Mesenchymal stem cell (in vitro differentiated cells and primary cell): ENCODE results near the gene MRPL52.
"Not testable (repeated sequence)": the region's sequence is repeated elsewhere in the genome, so short reads cannot be mapped to it uniquely, and the experiment has no call there.

Experiments used
- DNase-seq: peaks from one replicate; pipeline ENCODE4 v3.0.0-alpha.2; 2013
- H2AFZ ChIP-seq: one replicate; pipeline ENCODE4 v1.6.1; 2013; ENCODE audit warnings: low read depth, mild to moderate bottlenecking, control low read depth, inconsistent platforms, low read length, moderate library complexity
- H2AK5ac ChIP-seq: 2 replicates; pipeline ENCODE4 v1.6.1; 2013; ENCODE audit warnings: low read length, moderate library complexity, mild to moderate bottlenecking, inconsistent platforms; ENCODE audit not compliant: severe bottlenecking
- H2BK120ac ChIP-seq: one replicate; pipeline ENCODE4 v1.6.1; 2013; ENCODE audit warnings: low read depth, mild to moderate bottlenecking, inconsistent platforms, low read length, moderate library complexity
- H2BK12ac ChIP-seq, 2 experiments: one replicate each; pipeline ENCODE4 v1.6.1; 2013; ENCODE audit warnings: inconsistent platforms in 2 of 2, low read length in 2 of 2, mild to moderate bottlenecking in 2 of 2, moderate library complexity in 2 of 2, control low read depth in 1 of 2
- H2BK15ac ChIP-seq: one replicate; pipeline ENCODE4 v1.6.1; 2013; ENCODE audit warnings: mild to moderate bottlenecking, low read depth, inconsistent platforms; ENCODE audit not compliant: poor library complexity, severe bottlenecking
- H2BK5ac ChIP-seq: 2 replicates; pipeline ENCODE4 v1.6.1; 2013; ENCODE audit warnings: low read depth, mild to moderate bottlenecking, low read length, control low read depth, inconsistent platforms; ENCODE audit not compliant: poor library complexity, severe bottlenecking
- H3K14ac ChIP-seq, 2 experiments: one replicate each; pipeline ENCODE4 v1.6.1; 2013; ENCODE audit warnings: inconsistent platforms in 2 of 2, low read length in 2 of 2, control low read depth in 1 of 2, mild to moderate bottlenecking in 1 of 2, moderate library complexity in 1 of 2
- H3K18ac ChIP-seq, 2 experiments: one replicate each; pipeline ENCODE4 v1.6.1; 2013; ENCODE audit warnings: inconsistent platforms in 2 of 2, low read length in 2 of 2, control low read depth in 1 of 2, low read depth in 1 of 2, mild to moderate bottlenecking in 1 of 2
- H3K23ac ChIP-seq, 2 experiments: one replicate each; pipeline ENCODE4 v1.6.1; 2013; ENCODE audit warnings: inconsistent platforms in 2 of 2, low read length in 2 of 2, mild to moderate bottlenecking in 2 of 2, moderate library complexity in 2 of 2, control low read depth in 1 of 2
- H3K27ac ChIP-seq: 2 replicates; pipeline ENCODE4 v1.5.1; 2013; ENCODE audit warnings: mild to moderate bottlenecking, moderate library complexity, low read length, control low read depth, inconsistent platforms; ENCODE audit not compliant: poor library complexity, severe bottlenecking
- H3K27me3 ChIP-seq, 2 experiments: 2 replicates each; pipeline versions ENCODE4 v1.6.1 to v1.7.0; 2013; ENCODE audit warnings: low read length in 2 of 2, mild to moderate bottlenecking in 2 of 2, moderate library complexity in 2 of 2, control low read depth in 1 of 2, inconsistent platforms in 1 of 2; ENCODE audit not compliant: control insufficient read depth in 1 of 2, insufficient read depth in 1 of 2
- H3K36me3 ChIP-seq, 2 experiments: 2 replicates each; pipeline versions ENCODE4 v1.6.1 to v1.7.0; 2013; ENCODE audit warnings: low read length in 2 of 2, control low read depth in 1 of 2, inconsistent platforms in 1 of 2, low read depth in 1 of 2, mild to moderate bottlenecking in 1 of 2; ENCODE audit not compliant: insufficient read depth in 2 of 2, control insufficient read depth in 1 of 2
- H3K4ac ChIP-seq, 2 experiments: one replicate each; pipeline ENCODE4 v1.6.1; 2013; ENCODE audit warnings: inconsistent platforms in 2 of 2, low read length in 2 of 2, mild to moderate bottlenecking in 2 of 2, moderate library complexity in 2 of 2, control low read depth in 1 of 2, low read depth in 1 of 2
- H3K4me1 ChIP-seq: 2 replicates; pipeline ENCODE4 v1.6.1; 2013; ENCODE audit warnings: low read depth, low read length, control low read depth; ENCODE audit not compliant: control insufficient read depth, insufficient read depth
- H3K4me2 ChIP-seq: 2 replicates; pipeline ENCODE4 v1.6.1; 2013; ENCODE audit warnings: low read length, mild to moderate bottlenecking, inconsistent platforms; ENCODE audit not compliant: poor library complexity, severe bottlenecking
- H3K4me3 ChIP-seq, 2 experiments: 2 replicates each; pipeline versions ENCODE4 v1.5.1 to v1.7.0; 2013; ENCODE audit warnings: low read length in 2 of 2, mild to moderate bottlenecking in 2 of 2, control low read depth in 1 of 2, low read depth in 1 of 2; ENCODE audit not compliant: insufficient read depth in 1 of 2
- H3K79me1 ChIP-seq: replicated peaks from 2 replicates; pipeline ENCODE4 v1.6.1; 2013; ENCODE audit warnings: mild to moderate bottlenecking, control low read depth, low read length, inconsistent platforms; ENCODE audit not compliant: poor library complexity, severe bottlenecking
- H3K9ac ChIP-seq: 2 replicates; pipeline ENCODE4 v1.7.0; 2013; ENCODE audit warnings: mild to moderate bottlenecking, low read length, moderate library complexity
- H3K9me3 ChIP-seq: 2 replicates; pipeline ENCODE4 v1.7.0; 2013; ENCODE audit warnings: mild to moderate bottlenecking, low read length; ENCODE audit not compliant: control insufficient read depth
- H4K8ac ChIP-seq: one replicate; pipeline ENCODE4 v1.6.1; 2013; ENCODE audit warnings: inconsistent platforms, mild to moderate bottlenecking, low read length, moderate library complexity
- H4K91ac ChIP-seq: one replicate; pipeline ENCODE4 v1.6.1; 2013; ENCODE audit warnings: mild to moderate bottlenecking, low read length, inconsistent platforms
- WGBS: methylation state at CpG from one replicate; pipeline ENCODE4 v1.1.7; 2013; ENCODE audit warnings: mixed read lengths; 5-methylcytosine and 5-hydroxymethylcytosine counted together

MRPL52 gene

GRCh38 chr14:22824711-22825359 is 4.9 kb upstream of the MRPL52 start:
- peak; percentile 87 for DNase-seq
- peak overlapping the region in 1 of 2 experiments; percentile 67 for H3K18ac ChIP-seq
- H2BK120ac ChIP-seq, result no peak overlapping the region
- no peak overlapping the region for H2BK5ac ChIP-seq
- peak overlapping the region; percentile 100 for H2BK15ac ChIP-seq
- 58% methylated on average over 7 of the region's 8 CpGs for WGBS
- peak overlapping the region in 1 of 2 experiments; percentile 36 for H3K4me3 ChIP-seq
- H3K4me1 ChIP-seq, result peaks cover 24% of the 10 kb centered on the region
- H2AFZ ChIP-seq, result peak overlapping the region; percentile 57
- no peaks in the 10 kb centered on the region for H3K27me3 ChIP-seq
- peak overlapping the region; percentile 84 for H3K9ac ChIP-seq
- no peaks in the 10 kb centered on the region for H3K9me3 ChIP-seq
- no peak overlapping the region for H3K14ac ChIP-seq
- peak overlapping the region; percentile 41 to 78 for H3K4ac ChIP-seq
- no peak overlapping the region for H3K4me2 ChIP-seq
- H2AK5ac ChIP-seq, result no peak overlapping the region
- no peak overlapping the region for H3K23ac ChIP-seq
- no peaks in the 10 kb centered on the region for H3K36me3 ChIP-seq
- H3K79me1 ChIP-seq, result no peaks in the 10 kb centered on the region
- H4K8ac ChIP-seq, result peak overlapping the region; percentile 81
- H3K27ac ChIP-seq, result peak overlapping the region; percentile 72
- H4K91ac ChIP-seq, result no peak overlapping the region
- H2BK12ac ChIP-seq, result peak overlapping the region in 1 of 2 experiments; percentile 84

GRCh38 chr14:22829076-22829660 is 519 bp upstream of the MRPL52 start:
- H3K14ac ChIP-seq, H3K79me1 ChIP-seq, DNase-seq, H4K91ac ChIP-seq, H2BK5ac ChIP-seq, H3K9me3 ChIP-seq, H3K23ac ChIP-seq, H3K27me3 ChIP-seq, H3K4me1 ChIP-seq, H2BK120ac ChIP-seq: not testable (repeated sequence)
- peak overlapping the region in 1 of 2 experiments; percentile 61 for H2BK12ac ChIP-seq
- peak overlapping the region; percentile 62 for H2AFZ ChIP-seq
- H3K4me2 ChIP-seq, result peak overlapping the region; percentile 25
- WGBS, result 89% methylated on average over 7 of the region's 12 CpGs
- peak overlapping the region; percentile 40 for H2BK15ac ChIP-seq
- H3K36me3 ChIP-seq, result peaks cover 7 to 22% of the 10 kb centered on the region in 2 experiments
- H3K4ac ChIP-seq, result peak overlapping the region; percentile 70 to 83
- peak overlapping the region; percentile 41 for H2AK5ac ChIP-seq
- H4K8ac ChIP-seq, result peak overlapping the region; percentile 96
- H3K27ac ChIP-seq, result peak overlapping the region; percentile 56
- peak overlapping the region; percentile 93 for H3K9ac ChIP-seq
- H3K18ac ChIP-seq, result peak overlapping the region; percentile 38 to 72
- peak overlapping the region in 1 of 2 experiments; percentile 92 for H3K4me3 ChIP-seq

DNA sequence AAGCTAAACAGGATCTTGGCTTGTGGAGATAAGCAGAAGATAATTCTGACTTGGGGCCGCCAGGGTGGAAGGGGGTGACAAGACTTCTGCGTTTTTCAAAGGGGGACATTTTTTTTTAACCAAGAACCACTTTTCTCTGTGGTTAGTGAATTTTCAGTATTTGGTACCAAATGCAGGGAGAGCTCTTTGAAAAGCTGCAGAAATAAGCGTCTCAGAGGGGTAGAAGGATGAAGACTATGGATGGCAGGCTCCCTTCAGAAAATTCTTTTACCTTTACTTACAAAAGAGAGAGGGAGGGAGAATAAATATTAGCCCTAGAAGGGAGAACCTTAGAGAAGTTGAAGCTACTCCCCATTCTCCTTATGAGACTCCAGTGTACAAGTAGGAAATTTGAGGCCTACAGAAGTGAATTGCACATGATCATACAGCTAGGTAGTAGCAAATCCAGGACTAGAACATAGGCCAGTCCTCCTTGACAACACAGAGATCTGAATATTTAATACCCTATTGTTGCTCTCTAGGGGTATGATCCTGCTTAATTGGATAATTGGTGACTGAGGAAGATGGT is 840 bp downstream of the MRPL52 start:
- no peak overlapping the region for H2BK12ac ChIP-seq
- no peak overlapping the region for H3K4ac ChIP-seq
- no peak overlapping the region for H2AFZ ChIP-seq
- peaks cover 2% of the 10 kb centered on the region for H3K4me1 ChIP-seq
- peak overlapping the region; percentile 95 for H3K4me2 ChIP-seq
- no peaks in the 10 kb centered on the region for H3K9me3 ChIP-seq
- H2BK15ac ChIP-seq, result no peak overlapping the region
- H2BK5ac ChIP-seq, result no peak overlapping the region
- H3K36me3 ChIP-seq, result peaks cover 17 to 35% of the 10 kb centered on the region in 2 experiments
- H3K79me1 ChIP-seq, result peaks cover 4% of the 10 kb centered on the region
- no peak overlapping the region for H4K91ac ChIP-seq
- no peak for DNase-seq
- peak overlapping the region; percentile 80 for H2BK120ac ChIP-seq
- H3K4me3 ChIP-seq, result peak overlapping the region in 1 of 2 experiments; percentile 92
- no peak overlapping the region for H3K23ac ChIP-seq
- no peak overlapping the region for H3K14ac ChIP-seq
- H4K8ac ChIP-seq, result no peak overlapping the region
- no peak overlapping the region for H3K27ac ChIP-seq
- WGBS, result 3% methylated on average over 2 of the region's 3 CpGs
- H3K18ac ChIP-seq, result no peak overlapping the region
- peak overlapping the region; percentile 93 for H3K9ac ChIP-seq
- H2AK5ac ChIP-seq, result no peak overlapping the region
- no peaks in the 10 kb centered on the region for H3K27me3 ChIP-seq

GRCh38 chr14:22835505-22835904 is 5.8 kb downstream of the MRPL52 start:
- Histone ChIP-seq H3K23ac (no peak overlapping the region), H3K36me3 (peaks cover 24 to 56% of the 10 kb centered on the region in 2 experiments), H3K4ac (no peak overlapping the region), H2BK15ac (no peak overlapping the region), H3K27ac (peak overlapping the region; percentile 68), H3K9me3 (no peaks in the 10 kb centered on the region), H4K8ac (no peak overlapping the region), H2AK5ac (peak overlapping the region; percentile 94), H2BK12ac (peak overlapping the region in 1 of 2 experiments; percentile 38), H3K27me3 (no peaks in the 10 kb centered on the region), H3K4me2 (no peak overlapping the region), H3K4me1 (peaks cover 16% of the 10 kb centered on the region), H3K9ac (peak overlapping the region; percentile 100), H2BK120ac (no peak overlapping the region), H3K79me1 (peaks cover 4% of the 10 kb centered on the region), H3K18ac (no peak overlapping the region), H2BK5ac (no peak overlapping the region), H2AFZ (no peak overlapping the region), H3K14ac (no peak overlapping the region), H3K4me3 (no peak overlapping the region), H4K91ac (no peak overlapping the region)
- no peak for DNase-seq
- WGBS, result 94% methylated on average over 3 of the region's 3 CpGs
